HepG2 (cell line): Measurements from ENCODE around the gene STAT5A. TPM values are rescaled to one million over a fixed set of nuclear protein-coding genes. Genes with fewer than 3 reads are reported as not detected.

Source experiments
- GLI4 ChIP-seq: sonication (generic); formaldehyde crosslinking; IDR thresholded peaks from 2 replicates; pipeline ENCODE4 v1.5.1; 2020; ENCODE audit warnings: missing genetic modification reagents, mild to moderate bottlenecking, moderate library complexity, borderline replicate concordance
- GTF2F1 ChIP-seq: fragments of 150-350 bp; IDR thresholded peaks from 2 replicates; pipeline ENCODE4 v1.6.1; 2014; ENCODE audit warnings: low read length
- RARA ChIP-seq: IDR thresholded peaks from 2 replicates; pipeline ENCODE4 v1.6.1; 2016; ENCODE audit warnings: missing genetic modification reagents, missing compliant biosample characterization
- RFX5 ChIP-seq: IDR thresholded peaks from 2 replicates; pipeline ENCODE4 v1.6.1; 2011; ENCODE audit warnings: low read depth, low read length, improper control_type of control experiment
- TEAD2 ChIP-seq: sonication (generic); formaldehyde crosslinking; IDR thresholded peaks from 2 replicates; pipeline ENCODE4 v1.9.0; 2021; ENCODE audit warnings: missing genetic modification reagents
- YY1 ChIP-seq: IDR thresholded peaks from 2 replicates; pipeline ENCODE4 v1.6.1; 2011; ENCODE audit warnings: low read length, low read depth, moderate library complexity, mild to moderate bottlenecking; ENCODE audit not compliant: insufficient read depth, insufficient replicate concordance
- ZNF326 ChIP-seq: sonication (generic); formaldehyde crosslinking; IDR thresholded peaks from 2 replicates; pipeline ENCODE4 v1.4.0; 2020; ENCODE audit warnings: missing genetic modification reagents, borderline replicate concordance
- ZNF33B ChIP-seq: sonication (generic); formaldehyde crosslinking; IDR thresholded peaks from 2 replicates; pipeline ENCODE4 v1.5.1; 2020; ENCODE audit warnings: mild to moderate bottlenecking, missing genetic modification reagents
- ZNF44 ChIP-seq: sonication (generic); formaldehyde crosslinking; IDR thresholded peaks from 2 replicates; pipeline ENCODE4 v1.5.1; 2020; ENCODE audit warnings: mild to moderate bottlenecking, missing genetic modification reagents
- ZNF550 ChIP-seq: sonication (generic); formaldehyde crosslinking; IDR thresholded peaks from 2 replicates; pipeline ENCODE4 v1.4.0; 2020; ENCODE audit warnings: mild to moderate bottlenecking, missing genetic modification reagents, borderline replicate concordance
- ZNF616 ChIP-seq: sonication (generic); formaldehyde crosslinking; IDR thresholded peaks from 2 replicates; pipeline ENCODE4 v1.5.0; 2020; ENCODE audit warnings: low read depth, mild to moderate bottlenecking, missing genetic modification reagents
- polyA plus RNA-seq, 8 experiments: library from polyadenylated mRNA; depleted of rRNA in 3 of 8; stranded (reverse) in 7 of 8; unstranded in 1 of 8; fragments of >200 nt; fragmentation: Illumina TruSeq in 4 of 8; extraction: Trizol in 4 of 8; gene quantifications; 2 replicates each; pipeline versions ENCODE4 v1.2.1 to v1.2.3, GENCODE V29; 2011 to 2016; ENCODE audit warnings: low read depth in 4 of 8, missing spikeins in 1 of 8, mixed read lengths in 1 of 8; ENCODE audit not compliant: insufficient read depth in 1 of 8
- total RNA-seq, 5 experiments: library from RNA; depleted of rRNA; stranded (reverse); fragments of >200 nt; fragmentation: Illumina TruSeq; extraction: Trizol; gene quantifications; 2 replicates each; pipeline ENCODE4 v1.2.3, GENCODE V29; 2016; ENCODE audit warnings: low read depth in 1 of 5
- TF ChIP-seq, protein P1 (sequence below): sonication (generic); formaldehyde crosslinking; IDR thresholded peaks from 2 replicates; pipeline ENCODE4 v1.4.0; 2020; ENCODE audit warnings: missing genetic modification reagents
- TF ChIP-seq, protein P2 (sequence below), 2 experiments: sonication (generic) in 1 of 2; formaldehyde crosslinking in 1 of 2; IDR thresholded peaks; 2 replicates each; pipeline versions ENCODE4 v1.4.0 to v1.6.1; 2018 to 2020; ENCODE audit warnings: missing genetic modification reagents in 2 of 2, borderline replicate concordance in 1 of 2, low read depth in 1 of 2, mild to moderate bottlenecking in 1 of 2, missing biosample characterization in 1 of 2
- TF ChIP-seq, protein P3 (sequence below): sonication (generic); formaldehyde crosslinking; IDR thresholded peaks from 2 replicates; pipeline ENCODE4 v1.8.0; 2022; ENCODE audit warnings: mild to moderate bottlenecking, missing genetic modification reagents, moderate library complexity
- TF ChIP-seq, protein P4 (sequence below): sonication (generic); formaldehyde crosslinking; IDR thresholded peaks from 2 replicates; pipeline ENCODE4 v1.4.0; 2020; ENCODE audit warnings: missing genetic modification reagents
- TF ChIP-seq, protein P5 (sequence below): sonication (generic); formaldehyde crosslinking; conservative IDR thresholded peaks from 2 replicates; pipeline ENCODE4 v1.8.1; 2023; ENCODE audit warnings: missing genetic modification reagents

The STAT5A gene
- total and polyA plus RNA-seq, 2 of the 13 experiments (the other 11 are each of a cell fraction or from before 2014, with no cell fraction given): 1.4 to 4.1 TPM

DNA sequence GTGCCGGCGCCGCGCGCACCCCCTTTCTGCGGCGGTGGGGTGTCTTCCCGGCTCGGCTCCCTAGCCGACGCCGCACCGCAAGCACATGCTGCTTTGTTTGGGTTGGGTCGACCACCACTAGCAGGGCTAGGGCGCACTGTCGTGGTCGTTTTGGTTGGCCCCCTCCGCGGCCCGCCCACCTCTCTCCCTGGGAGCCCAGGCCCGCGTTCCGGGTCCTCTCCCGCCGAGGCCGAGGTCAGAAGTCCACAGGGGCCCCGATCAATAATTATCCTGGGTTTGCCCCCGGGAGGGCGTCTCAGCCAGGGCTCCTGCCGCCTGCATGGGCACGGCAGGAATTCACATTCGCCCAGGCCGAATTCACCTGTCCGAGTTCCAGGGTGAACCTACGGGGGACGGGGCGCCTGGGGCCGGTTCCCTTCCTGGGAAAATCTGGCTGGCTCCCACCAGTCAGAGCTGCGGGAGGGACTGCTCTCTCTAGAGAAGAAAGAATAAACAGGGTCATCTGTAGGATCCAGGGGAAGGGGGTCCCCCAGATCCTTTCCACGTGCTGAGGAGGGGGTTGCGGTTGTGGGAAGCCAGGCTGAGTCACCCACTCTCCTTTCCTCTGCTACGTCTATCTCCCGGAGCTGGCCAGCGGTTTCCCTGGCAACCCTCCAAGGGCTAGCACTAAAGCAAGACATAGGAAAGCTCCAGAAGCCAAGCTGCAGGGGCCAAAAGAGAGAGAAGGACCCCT lies 11.5 kb upstream of the STAT5A start (continued):
- TF ChIP-seq, protein P1, sequence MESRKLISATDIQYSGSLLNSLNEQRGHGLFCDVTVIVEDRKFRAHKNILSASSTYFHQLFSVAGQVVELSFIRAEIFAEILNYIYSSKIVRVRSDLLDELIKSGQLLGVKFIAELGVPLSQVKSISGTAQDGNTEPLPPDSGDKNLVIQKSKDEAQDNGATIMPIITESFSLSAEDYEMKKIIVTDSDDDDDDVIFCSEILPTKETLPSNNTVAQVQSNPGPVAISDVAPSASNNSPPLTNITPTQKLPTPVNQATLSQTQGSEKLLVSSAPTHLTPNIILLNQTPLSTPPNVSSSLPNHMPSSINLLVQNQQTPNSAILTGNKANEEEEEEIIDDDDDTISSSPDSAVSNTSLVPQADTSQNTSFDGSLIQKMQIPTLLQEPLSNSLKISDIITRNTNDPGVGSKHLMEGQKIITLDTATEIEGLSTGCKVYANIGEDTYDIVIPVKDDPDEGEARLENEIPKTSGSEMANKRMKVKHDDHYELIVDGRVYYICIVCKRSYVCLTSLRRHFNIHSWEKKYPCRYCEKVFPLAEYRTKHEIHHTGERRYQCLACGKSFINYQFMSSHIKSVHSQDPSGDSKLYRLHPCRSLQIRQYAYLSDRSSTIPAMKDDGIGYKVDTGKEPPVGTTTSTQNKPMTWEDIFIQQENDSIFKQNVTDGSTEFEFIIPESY (CRISPR knock-in tag): no peak
- TF ChIP-seq ZNF33B (CRISPR knock-in tag): no peak; the same call in 1 of the 2 replicates
- TF ChIP-seq GTF2F1: no peak
- TF ChIP-seq ZNF550 (CRISPR knock-in tag): no peak
- TF ChIP-seq YY1: peak; percentile 62
- TF ChIP-seq, protein P2, sequence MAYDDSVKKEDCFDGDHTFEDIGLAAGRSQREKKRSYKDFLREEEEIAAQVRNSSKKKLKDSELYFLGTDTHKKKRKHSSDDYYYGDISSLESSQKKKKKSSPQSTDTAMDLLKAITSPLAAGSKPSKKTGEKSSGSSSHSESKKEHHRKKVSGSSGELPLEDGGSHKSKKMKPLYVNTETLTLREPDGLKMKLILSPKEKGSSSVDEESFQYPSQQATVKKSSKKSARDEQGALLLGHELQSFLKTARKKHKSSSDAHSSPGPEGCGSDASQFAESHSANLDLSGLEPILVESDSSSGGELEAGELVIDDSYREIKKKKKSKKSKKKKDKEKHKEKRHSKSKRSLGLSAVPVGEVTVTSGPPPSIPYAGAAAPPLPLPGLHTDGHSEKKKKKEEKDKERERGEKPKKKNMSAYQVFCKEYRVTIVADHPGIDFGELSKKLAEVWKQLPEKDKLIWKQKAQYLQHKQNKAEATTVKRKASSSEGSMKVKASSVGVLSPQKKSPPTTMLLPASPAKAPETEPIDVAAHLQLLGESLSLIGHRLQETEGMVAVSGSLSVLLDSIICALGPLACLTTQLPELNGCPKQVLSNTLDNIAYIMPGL (CRISPR knock-in tag; IDR thresholded peaks at IDR 0.05; ENCODE audit: borderline replicate concordance in 1 of 2, low read depth in 1 of 2): peak; percentile 73 to 93; a peak in 3 of 4 replicates
- TF ChIP-seq, protein P3, sequence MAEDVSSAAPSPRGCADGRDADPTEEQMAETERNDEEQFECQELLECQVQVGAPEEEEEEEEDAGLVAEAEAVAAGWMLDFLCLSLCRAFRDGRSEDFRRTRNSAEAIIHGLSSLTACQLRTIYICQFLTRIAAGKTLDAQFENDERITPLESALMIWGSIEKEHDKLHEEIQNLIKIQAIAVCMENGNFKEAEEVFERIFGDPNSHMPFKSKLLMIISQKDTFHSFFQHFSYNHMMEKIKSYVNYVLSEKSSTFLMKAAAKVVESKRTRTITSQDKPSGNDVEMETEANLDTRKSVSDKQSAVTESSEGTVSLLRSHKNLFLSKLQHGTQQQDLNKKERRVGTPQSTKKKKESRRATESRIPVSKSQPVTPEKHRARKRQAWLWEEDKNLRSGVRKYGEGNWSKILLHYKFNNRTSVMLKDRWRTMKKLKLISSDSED: no peak
- peak; percentile 73; the same call in 1 of the 2 replicates for TF ChIP-seq GLI4 (CRISPR knock-in tag)
- TF ChIP-seq ZNF44 (CRISPR knock-in tag): peak; percentile 85; the same call in 1 of the 2 replicates
- TF ChIP-seq ZNF326 (CRISPR knock-in tag): no peak
- TF ChIP-seq RFX5: no peak
- peak; percentile 94 for TF ChIP-seq RARA (CRISPR knock-in tag)
- TF ChIP-seq, protein P4, sequence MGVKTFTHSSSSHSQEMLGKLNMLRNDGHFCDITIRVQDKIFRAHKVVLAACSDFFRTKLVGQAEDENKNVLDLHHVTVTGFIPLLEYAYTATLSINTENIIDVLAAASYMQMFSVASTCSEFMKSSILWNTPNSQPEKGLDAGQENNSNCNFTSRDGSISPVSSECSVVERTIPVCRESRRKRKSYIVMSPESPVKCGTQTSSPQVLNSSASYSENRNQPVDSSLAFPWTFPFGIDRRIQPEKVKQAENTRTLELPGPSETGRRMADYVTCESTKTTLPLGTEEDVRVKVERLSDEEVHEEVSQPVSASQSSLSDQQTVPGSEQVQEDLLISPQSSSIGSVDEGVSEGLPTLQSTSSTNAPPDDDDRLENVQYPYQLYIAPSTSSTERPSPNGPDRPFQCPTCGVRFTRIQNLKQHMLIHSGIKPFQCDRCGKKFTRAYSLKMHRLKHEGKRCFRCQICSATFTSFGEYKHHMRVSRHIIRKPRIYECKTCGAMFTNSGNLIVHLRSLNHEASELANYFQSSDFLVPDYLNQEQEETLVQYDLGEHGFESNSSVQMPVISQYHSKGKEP (CRISPR knock-in tag): 0 out of 2 replicates have a peak, but pooled peaks have one; percentile 47
- no peak for TF ChIP-seq TEAD2 (CRISPR knock-in tag)
- 0 out of 2 replicates have a peak, but pooled peaks have one; percentile 38 for TF ChIP-seq ZNF616 (CRISPR knock-in tag)
- TF ChIP-seq, protein P5, sequence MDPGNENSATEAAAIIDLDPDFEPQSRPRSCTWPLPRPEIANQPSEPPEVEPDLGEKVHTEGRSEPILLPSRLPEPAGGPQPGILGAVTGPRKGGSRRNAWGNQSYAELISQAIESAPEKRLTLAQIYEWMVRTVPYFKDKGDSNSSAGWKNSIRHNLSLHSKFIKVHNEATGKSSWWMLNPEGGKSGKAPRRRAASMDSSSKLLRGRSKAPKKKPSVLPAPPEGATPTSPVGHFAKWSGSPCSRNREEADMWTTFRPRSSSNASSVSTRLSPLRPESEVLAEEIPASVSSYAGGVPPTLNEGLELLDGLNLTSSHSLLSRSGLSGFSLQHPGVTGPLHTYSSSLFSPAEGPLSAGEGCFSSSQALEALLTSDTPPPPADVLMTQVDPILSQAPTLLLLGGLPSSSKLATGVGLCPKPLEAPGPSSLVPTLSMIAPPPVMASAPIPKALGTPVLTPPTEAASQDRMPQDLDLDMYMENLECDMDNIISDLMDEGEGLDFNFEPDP (CRISPR knock-in tag): no peak
